NCI-H82 treated with DMSO at 0.1 percent for 48 hours (cell line): ENCODE measurements around the gene SRD5A3.
A peak's percentile ranks its signal among the peaks of the same experiment; 100 is the strongest.

Experiments used
- DNase-seq: peaks from one replicate; lab custom pipeline; 2025; ENCODE audit not compliant: unreplicated experiment; lab: John Stamatoyannopoulos, UW

The SRD5A3 gene

GRCh38 chr4:55372259-55372658 is 26.2 kb downstream of the SRD5A3 start:
- DNase-seq: no peak

GRCh38 chr4:55373461-55373860 is 27.4 kb downstream of the SRD5A3 start:
- no peak for DNase-seq

DNA sequence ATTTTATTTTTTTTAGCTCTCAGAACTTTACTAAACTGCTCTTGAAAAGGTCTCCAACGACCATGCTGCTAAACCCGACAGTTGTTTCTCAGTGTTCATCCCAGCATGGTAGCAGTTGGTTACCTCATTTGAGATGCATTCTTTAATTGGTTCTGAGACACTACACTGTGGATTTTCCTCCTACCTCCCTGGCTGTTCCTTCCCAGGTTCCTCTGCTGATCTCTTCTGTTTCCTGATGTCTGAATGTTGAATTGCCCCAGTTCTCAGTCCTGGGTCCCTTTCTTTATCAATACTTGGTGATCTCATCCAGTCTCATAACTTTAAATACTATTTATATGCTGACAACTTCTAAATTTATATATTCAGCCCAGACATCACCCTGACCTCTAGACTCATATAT is 30.7 kb downstream of the SRD5A3 start:
- DNase-seq: no peak

DNA sequence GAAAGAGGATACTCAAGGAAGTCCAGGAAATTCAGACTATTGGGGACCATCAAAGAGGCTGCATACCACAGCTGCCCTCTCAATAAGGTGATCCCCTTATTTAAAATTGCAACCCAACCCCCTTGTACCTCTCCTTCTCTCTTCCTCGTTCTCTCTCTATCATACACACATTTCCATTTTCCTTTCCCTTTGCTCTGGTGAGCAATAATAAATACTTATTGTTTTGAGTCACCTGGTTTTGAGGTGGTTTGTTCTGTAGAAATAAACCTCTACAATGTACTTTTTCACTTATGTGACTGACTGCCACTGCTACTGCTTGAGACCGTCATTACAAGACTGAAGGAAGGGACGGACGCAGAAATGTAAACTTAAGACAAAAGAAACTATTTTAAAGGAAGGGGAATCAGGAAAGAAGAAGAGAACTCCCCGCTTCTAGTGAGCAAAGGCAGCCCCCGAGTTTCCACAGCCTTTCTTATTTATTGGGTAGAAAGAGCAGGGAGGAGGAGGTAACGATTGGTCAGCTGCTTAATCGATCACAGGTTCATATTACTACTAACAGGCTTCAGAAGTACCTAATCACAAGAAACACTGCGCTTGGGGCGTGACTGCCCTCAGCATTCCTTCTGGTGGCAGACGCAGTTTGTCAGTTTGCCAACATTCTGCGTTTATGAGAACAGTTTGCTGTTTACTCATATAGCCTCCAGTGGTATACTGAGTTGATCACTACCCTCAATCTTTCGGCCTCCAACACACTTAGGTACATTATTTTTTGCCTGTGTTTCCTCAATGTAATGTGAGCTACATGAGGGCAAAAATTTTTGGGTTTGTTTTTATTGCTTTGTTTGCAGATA is 32.8 kb downstream of the SRD5A3 start:
- no peak for DNase-seq

DNA sequence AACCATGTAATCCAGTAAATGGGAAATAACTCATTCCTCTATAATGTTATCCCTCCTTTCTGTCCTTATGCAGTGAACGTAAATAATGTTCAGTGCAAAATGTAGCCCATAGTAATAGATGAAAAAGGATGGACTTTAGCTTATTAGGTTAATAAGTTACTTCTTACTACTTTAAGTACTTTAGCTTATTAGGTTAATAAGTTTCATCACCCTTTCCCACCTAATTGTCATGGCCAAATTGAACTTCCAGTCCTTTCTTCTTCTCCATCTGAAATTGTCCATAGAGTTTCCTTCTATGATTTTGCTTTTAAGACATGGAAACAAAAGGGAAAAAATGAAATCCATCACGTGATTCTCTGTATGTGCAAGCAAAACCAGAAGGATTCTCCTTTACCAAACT is 34.5 kb downstream of the SRD5A3 start:
- no peak for DNase-seq

DNA sequence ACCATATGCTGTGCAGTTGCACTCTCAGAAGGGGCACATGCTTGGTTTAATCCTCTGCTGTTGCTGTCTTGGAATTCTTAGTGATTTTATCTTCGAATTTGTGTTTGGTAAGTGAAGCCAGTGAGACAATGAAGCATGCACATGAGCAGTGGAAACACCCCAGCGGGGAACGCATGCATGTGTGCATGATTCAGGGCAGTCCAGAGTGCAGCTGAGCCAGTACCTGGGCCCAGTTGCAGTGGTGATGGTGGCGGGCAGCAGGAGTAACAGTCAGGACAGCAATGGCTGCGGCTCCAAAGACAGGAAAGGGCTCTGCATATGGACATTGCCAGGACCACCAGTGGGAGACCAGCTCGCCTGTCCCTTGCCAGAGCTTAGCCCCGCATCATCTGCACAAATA is 35.5 kb downstream of the SRD5A3 start:
- no peak for DNase-seq

DNA sequence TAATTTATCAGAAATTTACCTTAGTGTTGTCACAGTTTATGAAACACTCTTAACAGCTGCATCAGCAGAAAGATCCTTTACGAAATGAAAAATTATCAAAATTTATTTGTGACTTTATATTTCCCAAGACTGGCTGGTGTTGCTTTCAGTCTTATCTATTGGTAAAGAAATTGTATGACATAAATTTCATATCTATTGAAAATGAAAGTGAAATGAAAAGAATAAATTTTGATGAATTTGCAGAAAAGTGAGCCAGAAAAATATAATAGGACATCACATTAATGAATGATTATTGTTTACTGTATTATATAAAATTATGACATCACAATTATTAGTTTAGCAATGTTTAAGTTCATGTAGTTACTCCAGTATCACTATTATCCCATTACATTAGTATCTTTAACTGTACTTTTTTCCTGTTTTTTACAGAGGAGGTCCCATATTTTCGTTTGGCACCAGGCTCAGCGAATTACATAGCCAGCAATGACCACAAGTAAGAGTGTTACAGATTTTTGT is 36.5 kb downstream of the SRD5A3 start:
- no peak for DNase-seq

DNA sequence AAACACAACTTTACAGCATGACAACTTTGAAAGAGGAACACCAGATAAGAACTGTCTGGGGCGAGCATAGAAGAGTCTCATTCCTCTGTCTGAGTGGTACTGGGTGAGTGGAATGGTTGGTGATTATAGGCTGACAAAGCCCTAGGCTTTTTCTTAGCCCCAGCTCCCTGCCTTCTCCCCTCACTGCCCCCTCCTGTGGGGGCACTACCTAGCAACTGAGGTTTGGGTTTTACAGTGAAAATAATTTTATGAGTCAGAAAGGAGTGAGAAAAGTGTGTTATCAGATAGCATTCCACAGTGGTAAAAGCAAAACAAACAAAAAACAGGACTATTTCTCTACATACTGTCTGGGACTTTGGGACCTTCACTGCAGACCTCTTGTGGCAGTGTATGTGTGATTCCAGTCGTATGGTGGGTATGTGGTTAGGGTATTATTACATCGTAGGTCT is 39.2 kb downstream of the SRD5A3 start:
- no peak for DNase-seq

- peak; percentile 5 for DNase-seq
Measured at GRCh38 chr4:55386073-55386472, 40.0 kb downstream of the SRD5A3 start.

- DNase-seq: no peak
Measured at GRCh38 chr4:55386840-55387239, 40.8 kb downstream of the SRD5A3 start.

GRCh38 chr4:55393461-55394320 is 47.6 kb downstream of the SRD5A3 start:
- peak; percentile 52 for DNase-seq

DNA sequence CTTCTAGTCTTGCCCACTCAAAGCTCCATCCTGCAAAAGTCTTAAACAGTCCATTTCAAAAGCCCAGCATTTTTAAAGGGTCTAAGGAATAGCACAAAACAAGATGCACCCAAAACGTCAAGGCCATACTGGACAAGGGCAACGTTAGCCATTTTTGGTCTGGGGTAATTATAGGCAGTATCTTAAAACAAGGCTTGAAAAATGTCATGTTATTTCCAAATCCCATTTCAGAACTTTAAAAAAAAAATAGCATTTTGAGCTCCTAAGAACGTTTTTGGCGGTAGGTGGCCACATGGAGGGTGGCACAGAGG is 49.1 kb downstream of the SRD5A3 start:
- DNase-seq: no peak

GRCh38 chr4:55395529-55396307 is 49.7 kb downstream of the SRD5A3 start, which contains the start of gene TMEM165:
TMEM165 (plus strand) TSS chr4:55395957; CDS start chr4:55396190, 233 bp downstream.
- DNase-seq: peak; percentile 61

GRCh38 chr4:55396308-55397125 is 50.5 kb downstream of the SRD5A3 start:
- peak; percentile 10 for DNase-seq

DNA sequence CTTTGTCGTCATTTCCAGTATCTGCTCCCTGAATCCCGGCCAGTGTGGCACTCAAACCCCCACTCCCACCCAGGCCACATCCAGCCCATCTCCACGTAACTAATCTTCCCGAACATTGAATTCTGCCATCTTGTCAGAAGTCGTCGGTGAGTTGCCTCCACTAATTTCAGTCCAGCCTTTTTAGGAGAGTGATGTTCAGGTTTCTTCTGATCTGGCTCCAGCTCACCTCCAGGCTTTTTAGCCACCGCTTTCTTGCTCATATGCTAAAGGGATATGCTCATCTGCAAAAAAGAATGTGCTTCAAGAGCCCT is 51.0 kb downstream of the SRD5A3 start:
- DNase-seq: no peak

DNA sequence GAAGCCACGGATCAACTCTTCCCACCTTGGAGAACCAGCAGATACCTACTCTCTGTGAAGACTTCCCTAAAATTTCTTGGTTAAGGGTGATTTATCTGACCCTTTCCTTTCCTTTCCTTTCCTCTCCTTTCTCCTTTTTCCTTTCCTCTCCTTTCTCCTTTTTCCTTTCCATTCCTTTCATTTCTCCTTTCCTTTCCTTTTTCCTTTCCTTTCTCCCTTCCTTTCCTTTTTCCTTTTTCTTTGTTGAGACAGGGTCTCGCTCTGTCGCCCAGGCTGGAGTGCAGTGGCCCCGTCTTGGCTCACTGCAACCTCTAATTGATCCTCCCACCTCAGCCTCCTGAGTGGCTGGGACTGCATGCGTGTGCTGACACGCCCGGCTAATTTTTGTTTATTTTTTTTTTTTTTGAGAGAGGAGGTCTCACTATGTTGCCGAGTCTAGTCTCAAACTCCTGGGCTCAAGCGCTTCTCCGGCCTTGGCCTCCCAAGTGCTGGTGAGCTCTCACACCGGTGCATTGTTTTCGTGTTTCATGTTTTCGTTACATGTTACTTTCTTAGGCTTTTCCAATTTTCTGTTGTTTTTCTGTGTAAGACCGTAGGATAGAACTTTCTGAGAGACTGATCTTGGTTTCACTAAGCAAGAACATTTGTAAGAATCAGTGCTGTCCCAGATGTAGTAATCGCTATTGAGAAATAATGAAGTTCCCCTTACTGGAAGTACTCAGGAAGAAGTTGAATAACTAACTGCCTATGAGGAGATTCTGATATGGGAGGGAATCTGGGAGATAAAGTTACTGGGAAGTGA is 51.7 kb downstream of the SRD5A3 start:
- DNase-seq: no peak

DNA sequence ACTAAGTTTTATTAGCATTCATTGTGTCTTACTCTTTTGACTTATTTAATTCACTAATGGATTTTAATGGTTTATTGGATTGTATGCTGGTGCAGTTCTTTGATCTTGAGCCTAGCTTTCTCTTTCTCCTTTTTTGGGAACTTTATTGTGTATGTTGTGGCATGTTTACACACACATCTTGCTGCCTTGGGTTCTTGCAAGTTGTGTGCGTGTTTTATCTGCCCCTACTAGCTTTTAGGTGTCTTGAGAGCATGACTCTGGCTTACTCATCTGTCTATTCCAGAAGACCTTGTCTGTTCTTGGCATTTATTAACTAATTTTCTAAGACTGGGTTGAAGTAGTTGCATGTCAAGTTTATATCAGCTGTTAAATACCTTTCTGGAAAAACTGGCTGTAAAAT is 52.4 kb downstream of the SRD5A3 start:
- peak; percentile 47 for DNase-seq

- DNase-seq: peak; percentile 75
Measured at GRCh38 chr4:55398966-55399365, 52.9 kb downstream of the SRD5A3 start.

GRCh38 chr4:55399581-55399980 is 53.5 kb downstream of the SRD5A3 start:
- no peak for DNase-seq

DNA sequence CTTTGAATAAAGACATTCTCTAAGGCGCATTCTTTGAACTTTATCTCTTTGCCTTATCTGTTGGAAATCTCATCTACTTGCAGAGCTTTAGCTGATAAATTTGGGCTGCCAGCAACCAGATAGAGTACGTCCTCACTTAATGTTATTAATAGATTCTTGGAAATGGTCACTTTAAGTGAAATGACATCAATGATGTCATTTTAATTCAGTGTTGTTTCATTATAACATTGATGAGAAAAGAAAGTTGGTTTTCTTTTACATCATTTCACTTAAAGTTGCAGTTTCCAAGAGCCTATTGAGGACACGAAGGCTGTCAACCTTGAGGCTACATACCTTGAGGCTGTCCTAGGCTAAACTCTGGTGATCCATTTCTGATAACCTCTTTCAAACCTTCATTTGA is 59.0 kb downstream of the SRD5A3 start:
- no peak for DNase-seq
